ENCODE results near the gene PPT1. TPM values are rescaled to one million over a fixed set of nuclear protein-coding genes. Genes with fewer than 3 reads are reported as not detected.
A peak's percentile ranks its signal among the peaks of the same experiment; 100 is the strongest.

Gene PPT1
- total and polyA plus RNA-seq, 2 experiments from 2014 or later: 67.4 to 202 TPM

GRCh38 chr1:40107290-40107959, 10.4 kb upstream of the PPT1 start:
- H3K4me1 ChIP-seq (ENCODE audit: insufficient read depth): no peaks in the 10 kb centered on the region
- H3K27me3 ChIP-seq (ENCODE audit: insufficient read depth): 0 out of 2 replicates have a peak, but pooled peaks cover 2% of the 10 kb centered on the region
- no peaks in the 10 kb centered on the region for H4K20me1 ChIP-seq (replicated peaks; ENCODE audit: insufficient read depth)
- Mint-ChIP-seq H3K9me3 (0 out of 3 replicates have a peak, but pooled peaks cover 6% of the 10 kb centered on the region), H3K27ac (no peak overlapping the region), H3K27me3 (ENCODE audit: insufficient read depth, low read depth, poor library complexity) (peaks cover 4% of the 10 kb centered on the region), H3K4me3 (no peak overlapping the region), H3K36me3 (ENCODE audit: low read depth) (no peaks in the 10 kb centered on the region), H3K4me1 (peaks cover 6% of the 10 kb centered on the region)
- no peaks in the 10 kb centered on the region for H3K36me3 ChIP-seq (ENCODE audit: insufficient read depth)
- no peaks in the 10 kb centered on the region for H3K79me2 ChIP-seq (replicated peaks; ENCODE audit: insufficient read depth)
- no peak overlapping the region for H3K27ac ChIP-seq (ENCODE audit: low read depth)
- no peak overlapping the region for H3K4me3 ChIP-seq
- no peaks in the 10 kb centered on the region for H3F3A ChIP-seq (replicated peaks; ENCODE audit: low read depth)
- peak; percentile 45 for DNase-seq (ENCODE audit: low spot score)
- ATAC-seq: no peak
- H3K4me2 ChIP-seq: no peak overlapping the region; the same call in 1 of the 2 replicates
- H2AFZ ChIP-seq: peak overlapping the region; percentile 1; the same call in 1 of the 2 replicates
- 0 out of 2 replicates have a peak, but pooled peaks cover 9% of the 10 kb centered on the region for H3K9me2 ChIP-seq (ENCODE audit: insufficient read depth)
- no peak for TF ChIP-seq ZNF331 (CRISPR knock-in tag; IDR thresholded peaks at IDR 0.05; ENCODE audit: low read depth)

GRCh38 chr1:40105028-40105427, 8.0 kb upstream of the PPT1 start:
- Mint-ChIP-seq H3K27me3 (ENCODE audit: insufficient read depth, low read depth, poor library complexity) (no peaks in the 10 kb centered on the region), H3K27ac (no peak overlapping the region), H3K4me3 (no peak overlapping the region), H3K9me3 (peaks cover 3% of the 10 kb centered on the region; the same call in 1 of the 3 replicates), H3K4me1 (peaks cover 6% of the 10 kb centered on the region), H3K36me3 (ENCODE audit: low read depth) (no peaks in the 10 kb centered on the region)
- no peak for DNase-seq (ENCODE audit: low spot score)
- TF ChIP-seq POLR2AphosphoS5 (IDR thresholded peaks at IDR 0.05; ENCODE audit: low read depth): no peak
- no peak for TF ChIP-seq STAT1 (IDR thresholded peaks at IDR 0.05; ENCODE audit: unreplicated experiment)
- no peak for TF ChIP-seq JUNB (IDR thresholded peaks at IDR 0.05; ENCODE audit: unreplicated experiment)
- TF ChIP-seq ZNF114 (CRISPR knock-in tag; IDR thresholded peaks at IDR 0.05): no peak
- no peak for TF ChIP-seq CTCF (conservative IDR thresholded peaks at IDR 0.05; ENCODE audit: low read depth in 2 of 2)
- no peak for TF ChIP-seq ETS1 (IDR thresholded peaks at IDR 0.05)
- TF ChIP-seq EZH2 (IDR thresholded peaks at IDR 0.05; ENCODE audit: low read depth, unreplicated experiment): no peak
- no peak for ATAC-seq
- Histone ChIP-seq H3K27ac (ENCODE audit: low read depth) (no peak overlapping the region), H3K79me2 (replicated peaks; ENCODE audit: insufficient read depth) (no peaks in the 10 kb centered on the region), H3K4me1 (ENCODE audit: insufficient read depth) (no peaks in the 10 kb centered on the region), H3K9me2 (ENCODE audit: insufficient read depth) (0 out of 2 replicates have a peak, but pooled peaks cover 9% of the 10 kb centered on the region), H4K20me1 (replicated peaks; ENCODE audit: insufficient read depth) (no peaks in the 10 kb centered on the region), H3K4me3 (no peak overlapping the region), H3K27me3 (ENCODE audit: insufficient read depth) (no peaks in the 10 kb centered on the region), H3K4me2 (no peak overlapping the region), H3K36me3 (ENCODE audit: insufficient read depth) (no peaks in the 10 kb centered on the region), H2AFZ (no peak overlapping the region), H3F3A (replicated peaks; ENCODE audit: low read depth) (no peaks in the 10 kb centered on the region)
